Epithelial cell of proximal tubule (primary cell): ENCODE results near the gene SPOP. TPM values are rescaled to one million over a fixed set of nuclear protein-coding genes. Genes with fewer than 3 reads are reported as not detected.

Experiments
- DNase-seq: peaks from one replicate; pipeline ENCODE4 v3.0.0-alpha.2; 2011; ENCODE audit warnings: low read depth
- H3K4me3 ChIP-seq: 2 replicates; pipeline ENCODE4 v1.5.1; 2011; ENCODE audit warnings: low read depth, mild to moderate bottlenecking, low read length
- total RNA-seq: library from RNA; depleted of rRNA; stranded (reverse); fragments of >200 nt; gene quantifications from 2 replicates; pipeline ENCODE4 v1.2.3, GENCODE V29; 2015
- TF ChIP-seq, protein P1 (sequence below): conservative IDR thresholded peaks from 2 replicates; pipeline ENCODE4 v1.5.1; 2012; ENCODE audit warnings: low read depth, mild to moderate bottlenecking, low read length

SPOP gene
- total RNA-seq, 1 donor from 2014 or later = 26.2 TPM

DNA sequence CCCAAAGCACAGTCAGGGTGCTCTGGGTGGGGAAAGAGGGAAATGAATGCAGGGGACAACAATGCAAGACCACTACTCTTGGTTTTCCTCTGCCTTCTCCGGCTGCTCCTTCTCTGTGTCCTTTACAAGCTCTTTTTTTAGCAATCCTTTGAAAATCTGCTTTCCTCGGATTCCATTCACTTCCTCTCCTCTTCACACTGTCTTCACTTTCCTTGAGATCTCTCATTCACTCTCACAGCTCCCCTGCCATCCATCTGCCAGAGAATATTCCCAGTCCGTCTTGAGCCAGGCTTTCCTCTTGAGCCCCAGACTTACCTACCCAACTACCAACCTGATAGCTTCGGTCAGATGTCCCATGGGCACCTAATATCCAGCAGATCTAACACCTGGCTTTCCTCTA lies 11.0 kb upstream of the SPOP start:
- TF ChIP-seq, protein P1, sequence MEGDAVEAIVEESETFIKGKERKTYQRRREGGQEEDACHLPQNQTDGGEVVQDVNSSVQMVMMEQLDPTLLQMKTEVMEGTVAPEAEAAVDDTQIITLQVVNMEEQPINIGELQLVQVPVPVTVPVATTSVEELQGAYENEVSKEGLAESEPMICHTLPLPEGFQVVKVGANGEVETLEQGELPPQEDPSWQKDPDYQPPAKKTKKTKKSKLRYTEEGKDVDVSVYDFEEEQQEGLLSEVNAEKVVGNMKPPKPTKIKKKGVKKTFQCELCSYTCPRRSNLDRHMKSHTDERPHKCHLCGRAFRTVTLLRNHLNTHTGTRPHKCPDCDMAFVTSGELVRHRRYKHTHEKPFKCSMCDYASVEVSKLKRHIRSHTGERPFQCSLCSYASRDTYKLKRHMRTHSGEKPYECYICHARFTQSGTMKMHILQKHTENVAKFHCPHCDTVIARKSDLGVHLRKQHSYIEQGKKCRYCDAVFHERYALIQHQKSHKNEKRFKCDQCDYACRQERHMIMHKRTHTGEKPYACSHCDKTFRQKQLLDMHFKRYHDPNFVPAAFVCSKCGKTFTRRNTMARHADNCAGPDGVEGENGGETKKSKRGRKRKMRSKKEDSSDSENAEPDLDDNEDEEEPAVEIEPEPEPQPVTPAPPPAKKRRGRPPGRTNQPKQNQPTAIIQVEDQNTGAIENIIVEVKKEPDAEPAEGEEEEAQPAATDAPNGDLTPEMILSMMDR = no peak
- no peak for DNase-seq
- no peak overlapping the region for H3K4me3 ChIP-seq

DNA sequence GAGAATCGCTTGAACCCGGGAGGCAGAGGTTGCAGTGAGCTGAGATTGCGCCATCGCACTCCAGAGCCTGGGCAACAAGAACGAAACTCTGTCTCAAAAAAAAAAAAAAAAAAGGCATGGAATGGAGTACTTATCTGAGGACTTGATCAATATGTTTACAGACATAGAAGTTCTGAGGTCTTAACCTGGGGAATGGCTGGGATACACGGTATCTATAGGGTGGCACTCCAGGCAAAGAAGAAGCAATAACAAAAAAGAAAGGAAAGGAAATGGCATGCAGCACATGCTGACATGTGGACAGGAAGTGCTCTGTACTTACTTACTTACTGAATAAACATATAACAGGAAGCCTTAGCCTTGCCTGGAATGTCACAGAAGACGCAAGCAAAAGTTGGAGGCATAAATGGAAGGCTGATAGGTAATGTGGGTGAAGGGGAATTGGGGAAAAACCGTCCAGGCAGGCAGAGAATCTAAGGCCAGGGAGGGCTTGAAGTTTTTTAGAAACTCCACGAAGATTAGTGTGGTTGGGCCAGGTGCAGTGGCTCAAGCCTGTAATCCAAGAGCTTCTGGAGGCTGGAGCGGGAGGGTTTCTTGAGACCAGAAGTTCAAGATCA lies 10.1 kb upstream of the SPOP start:
- TF ChIP-seq, protein P1 = no peak
- DNase-seq = no peak
- no peak overlapping the region for H3K4me3 ChIP-seq

DNA sequence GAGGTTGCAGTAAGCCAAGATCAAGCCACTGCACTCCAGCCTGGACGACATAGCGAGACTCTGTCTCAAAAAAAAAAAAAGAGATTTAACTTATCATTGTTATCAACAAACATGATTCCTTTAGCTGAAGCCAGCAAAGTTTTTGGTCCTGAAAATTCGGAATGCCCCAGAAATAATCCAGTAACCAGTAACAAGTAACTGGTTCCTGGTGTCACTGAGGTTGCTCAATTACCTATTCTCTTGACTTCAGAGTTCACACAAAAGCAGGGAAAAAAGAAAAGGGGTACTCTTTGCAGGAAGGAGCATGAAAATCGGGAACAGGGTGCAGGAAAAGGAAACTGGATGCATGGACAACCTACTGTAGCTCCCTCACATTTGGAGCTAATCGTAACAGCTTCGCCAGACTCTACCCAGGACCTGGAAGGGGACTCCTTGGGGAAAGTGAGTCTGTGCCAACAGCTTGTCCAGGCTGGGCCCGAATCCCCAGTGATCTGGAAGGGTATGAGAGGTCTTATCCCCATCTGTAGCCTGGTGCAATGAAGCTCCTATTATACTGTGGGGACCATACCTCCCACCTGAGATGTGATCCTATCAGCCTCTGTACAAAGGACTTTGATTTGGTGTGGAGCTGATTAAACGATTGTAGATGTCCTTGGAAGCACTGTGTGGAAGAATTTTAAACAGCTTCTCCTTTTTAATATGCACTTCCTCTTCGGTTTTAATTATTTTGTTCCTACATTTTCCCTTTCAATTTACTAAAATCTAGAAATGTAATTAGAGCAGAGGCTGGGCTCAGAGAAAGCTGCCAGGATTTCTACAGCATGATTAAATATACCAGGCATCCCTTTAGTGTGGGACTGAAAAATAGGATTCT lies 3.4 kb upstream of the SPOP start:
- no peak overlapping the region for H3K4me3 ChIP-seq
- DNase-seq = no peak
- TF ChIP-seq, protein P1 = no peak

DNA sequence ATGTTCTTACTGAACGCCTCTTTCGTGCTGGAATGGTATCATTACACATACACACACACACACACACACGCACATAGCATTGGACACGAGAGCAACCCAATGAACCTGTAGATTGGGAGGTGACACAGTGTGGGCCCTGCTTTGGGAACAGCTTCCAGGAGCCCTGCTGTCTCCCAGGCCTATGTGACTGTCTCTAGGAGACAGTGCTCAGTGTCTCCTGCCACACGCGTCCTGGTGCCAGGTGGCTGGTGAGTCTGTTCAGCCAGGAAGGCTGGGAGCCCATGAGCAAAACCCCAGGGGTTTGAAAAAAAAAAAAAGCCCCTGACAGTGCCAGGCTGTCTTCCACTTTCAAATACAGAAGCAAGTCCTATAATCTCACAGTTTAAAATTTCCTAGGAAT lies 2.4 kb upstream of the SPOP start:
- no peak for DNase-seq
- TF ChIP-seq, protein P1 = no peak
- no peak overlapping the region for H3K4me3 ChIP-seq

DNA sequence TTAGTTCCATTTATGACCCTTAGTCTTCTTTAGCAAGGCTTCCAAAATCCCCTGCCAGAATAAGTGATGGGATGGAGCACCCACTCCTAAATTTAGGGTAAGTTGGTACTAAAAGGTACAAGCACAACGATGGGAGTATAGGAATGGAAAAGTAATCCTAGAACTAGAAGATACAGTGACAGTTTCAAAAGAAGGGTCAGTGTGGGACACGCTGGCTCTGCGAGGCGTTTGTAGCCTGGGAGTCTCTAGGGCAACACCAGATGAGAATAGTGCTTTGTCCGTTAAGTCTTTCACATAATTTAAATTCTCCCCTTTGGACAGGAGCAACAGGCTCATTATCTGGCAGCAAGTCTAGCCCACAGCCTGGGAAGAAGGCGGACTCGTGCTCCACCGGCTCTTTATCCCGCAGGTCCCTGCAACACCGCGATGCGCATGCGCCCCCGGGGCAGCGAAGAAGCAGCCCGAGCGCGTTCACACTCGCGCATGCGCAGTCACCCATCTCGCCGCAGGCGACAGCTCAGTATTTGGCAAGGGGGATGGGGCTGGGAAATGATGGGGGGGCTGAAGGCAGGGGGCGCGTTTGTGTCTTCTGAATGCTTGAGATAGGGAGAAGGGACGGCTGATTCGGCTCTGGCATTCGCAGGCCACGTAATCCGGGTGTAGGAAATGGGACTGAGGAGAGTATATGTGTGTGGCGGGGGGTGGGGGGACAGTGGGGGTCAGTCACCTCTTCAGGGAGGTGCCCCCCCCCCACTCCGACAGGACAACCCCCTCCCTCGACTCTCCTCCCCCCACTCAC lies 564 bp downstream of the SPOP start:
- TF ChIP-seq, protein P1 = no peak
- DNase-seq = peak; percentile 23
- H3K4me3 ChIP-seq = peak overlapping the region; percentile 85

DNA sequence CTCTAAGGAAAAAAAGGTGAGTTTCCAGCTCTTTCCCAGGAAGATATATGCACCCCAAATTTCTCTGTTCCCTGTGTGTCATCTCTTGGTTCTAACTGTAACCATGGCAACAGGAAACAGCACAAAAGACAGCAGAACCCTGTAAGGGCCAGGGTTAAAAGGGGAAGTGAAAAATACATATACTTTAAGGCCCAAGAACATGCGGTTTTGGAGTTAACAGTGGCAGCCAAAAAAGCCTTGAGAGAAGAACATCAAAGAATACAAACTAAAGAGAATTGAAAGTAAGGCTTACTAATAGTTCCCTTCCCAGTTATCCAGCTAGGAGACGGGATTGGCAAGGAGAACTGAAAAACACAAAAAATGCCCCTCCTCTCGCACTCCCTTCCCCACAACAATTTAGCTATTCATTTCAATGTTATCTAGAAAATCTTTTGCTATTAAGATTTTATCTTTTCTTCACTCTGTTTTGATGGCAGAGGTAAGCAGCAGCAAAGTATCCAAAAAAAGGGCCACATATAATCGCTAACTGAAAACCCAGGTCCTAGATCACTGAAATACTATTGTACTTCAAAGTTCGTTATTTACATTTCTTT lies 1.5 kb downstream of the SPOP start:
- peak overlapping the region; percentile 85 for H3K4me3 ChIP-seq
- no peak for DNase-seq
- TF ChIP-seq, protein P1 = no peak
